ENCODE data around the gene HELZ. TPM values are rescaled to one million over a fixed set of nuclear protein-coding genes. Genes with fewer than 3 reads are reported as not detected.

Gene HELZ
- total and polyA plus RNA-seq, 2 donors from 2014 or later, result 2.8 to 58.8 TPM

- H3K27me3 ChIP-seq (ENCODE audit: control insufficient read depth, insufficient read depth, low read length), result no peaks in the 10 kb centered on the region
- peaks cover 8 to 17% (median 13%) of the 10 kb centered on the region in 3 donors for H3K36me3 ChIP-seq (ENCODE audit: control insufficient read depth in 2 of 3, insufficient read depth in 3 of 3, low read length in 3 of 3)
- H3K9ac ChIP-seq (ENCODE audit: low read length in 3 of 3), result no peak overlapping the region
- peaks cover 0 to 3% (median 0%) of the 10 kb centered on the region in 3 donors for H3K9me3 ChIP-seq (ENCODE audit: control insufficient read depth in 2 of 3, insufficient read depth in 1 of 3, low read length in 3 of 3)
- no peak overlapping the region for H3K27ac ChIP-seq (ENCODE audit: low read depth in 2 of 2, low read length in 2 of 2)
- H3K4me1 ChIP-seq (ENCODE audit: control insufficient read depth in 2 of 3, insufficient read depth in 2 of 3, low read depth in 1 of 3, low read length in 3 of 3), result no peaks in the 10 kb centered on the region
- no peak overlapping the region for H3K4me3 ChIP-seq (ENCODE audit: low read length in 3 of 3)
- intact Hi-C loops (cut with DNase I), result no loop called here
- TF ChIP-seq, protein P1, sequence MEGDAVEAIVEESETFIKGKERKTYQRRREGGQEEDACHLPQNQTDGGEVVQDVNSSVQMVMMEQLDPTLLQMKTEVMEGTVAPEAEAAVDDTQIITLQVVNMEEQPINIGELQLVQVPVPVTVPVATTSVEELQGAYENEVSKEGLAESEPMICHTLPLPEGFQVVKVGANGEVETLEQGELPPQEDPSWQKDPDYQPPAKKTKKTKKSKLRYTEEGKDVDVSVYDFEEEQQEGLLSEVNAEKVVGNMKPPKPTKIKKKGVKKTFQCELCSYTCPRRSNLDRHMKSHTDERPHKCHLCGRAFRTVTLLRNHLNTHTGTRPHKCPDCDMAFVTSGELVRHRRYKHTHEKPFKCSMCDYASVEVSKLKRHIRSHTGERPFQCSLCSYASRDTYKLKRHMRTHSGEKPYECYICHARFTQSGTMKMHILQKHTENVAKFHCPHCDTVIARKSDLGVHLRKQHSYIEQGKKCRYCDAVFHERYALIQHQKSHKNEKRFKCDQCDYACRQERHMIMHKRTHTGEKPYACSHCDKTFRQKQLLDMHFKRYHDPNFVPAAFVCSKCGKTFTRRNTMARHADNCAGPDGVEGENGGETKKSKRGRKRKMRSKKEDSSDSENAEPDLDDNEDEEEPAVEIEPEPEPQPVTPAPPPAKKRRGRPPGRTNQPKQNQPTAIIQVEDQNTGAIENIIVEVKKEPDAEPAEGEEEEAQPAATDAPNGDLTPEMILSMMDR (IDR thresholded peaks at IDR 0.05; ENCODE audit: borderline replicate concordance, extremely low read depth, insufficient read depth), result no peak
- FAIRE-seq, result no peak
- no peak for DNase-seq
These were observed 105.7 kb downstream of the HELZ start for GRCh38 chr17:67139289-67139688.

DNA sequence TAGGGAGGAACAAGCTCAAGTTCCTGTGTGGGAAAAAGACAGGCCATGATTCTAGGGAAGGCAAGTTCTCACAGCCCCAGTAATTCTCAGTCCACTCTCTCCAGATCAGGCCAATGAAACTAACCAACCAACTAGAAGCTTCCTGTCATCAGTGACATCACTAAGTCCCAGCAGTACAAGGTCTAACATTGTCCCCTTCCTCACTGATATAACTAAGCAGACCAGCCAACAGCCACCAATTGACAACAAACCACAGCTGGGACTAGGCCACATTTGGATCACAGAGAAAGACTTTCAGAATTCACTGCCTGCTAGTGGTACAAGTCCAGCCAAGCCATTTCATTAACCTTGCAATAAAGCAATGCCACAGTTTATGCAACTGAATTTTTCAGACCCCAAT lies 106.6 kb downstream of the HELZ start:
- peaks cover 8 to 13% (median 12%) of the 10 kb centered on the region in 3 donors for H3K36me3 ChIP-seq (ENCODE audit: control insufficient read depth in 2 of 3, insufficient read depth in 3 of 3, low read length in 3 of 3)
- H3K27me3 ChIP-seq (ENCODE audit: control insufficient read depth, insufficient read depth, low read length), result no peaks in the 10 kb centered on the region
- FAIRE-seq, result no peak
- no peaks in the 10 kb centered on the region for H3K4me1 ChIP-seq (ENCODE audit: control insufficient read depth in 2 of 3, insufficient read depth in 2 of 3, low read depth in 1 of 3, low read length in 3 of 3)
- H3K4me3 ChIP-seq (ENCODE audit: low read length in 3 of 3), result no peak overlapping the region
- DNase-seq, result no peak
- intact Hi-C loops (cut with DNase I), result no loop called here
- H3K9ac ChIP-seq (ENCODE audit: low read length in 3 of 3), result no peak overlapping the region
- H3K27ac ChIP-seq (ENCODE audit: low read depth in 2 of 2, low read length in 2 of 2), result no peak overlapping the region
- peaks cover 0 to 3% (median 0%) of the 10 kb centered on the region in 3 donors for H3K9me3 ChIP-seq (ENCODE audit: control insufficient read depth in 2 of 3, insufficient read depth in 1 of 3, low read length in 3 of 3)
- TF ChIP-seq, protein P1 (IDR thresholded peaks at IDR 0.05; ENCODE audit: borderline replicate concordance, extremely low read depth, insufficient read depth), result no peak

DNA sequence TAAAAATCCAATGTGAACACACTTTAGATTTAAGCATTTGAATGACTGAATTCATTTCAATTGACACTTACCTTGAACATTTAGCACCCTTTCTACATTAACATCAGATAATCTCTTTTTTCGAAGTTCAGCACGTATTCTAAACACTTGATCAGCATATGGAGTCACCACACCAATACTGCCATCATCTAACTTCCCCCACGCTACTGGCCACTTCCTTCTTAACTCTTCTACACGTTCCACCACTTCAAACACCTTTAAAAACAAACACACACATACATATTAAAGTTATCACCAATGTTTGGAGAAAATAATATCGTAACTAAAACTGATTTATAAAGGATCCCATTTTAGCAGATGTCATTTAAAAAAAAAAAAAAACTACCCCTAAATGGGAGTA lies 107.1 kb downstream of the HELZ start:
- Histone ChIP-seq H3K4me1 (ENCODE audit: control insufficient read depth in 2 of 3, insufficient read depth in 2 of 3, low read depth in 1 of 3, low read length in 3 of 3) (no peaks in the 10 kb centered on the region), H3K9ac (ENCODE audit: low read length in 3 of 3) (no peak overlapping the region), H3K27me3 (ENCODE audit: control insufficient read depth, insufficient read depth, low read length) (no peaks in the 10 kb centered on the region), H3K4me3 (ENCODE audit: low read length in 3 of 3) (no peak overlapping the region), H3K9me3 (ENCODE audit: control insufficient read depth in 2 of 3, insufficient read depth in 1 of 3, low read length in 3 of 3) (peaks cover 0 to 3% (median 0%) of the 10 kb centered on the region in 3 donors), H3K27ac (ENCODE audit: low read depth in 2 of 2, low read length in 2 of 2) (no peak overlapping the region), H3K36me3 (ENCODE audit: control insufficient read depth in 2 of 3, insufficient read depth in 3 of 3, low read length in 3 of 3) (peaks cover 8 to 13% (median 12%) of the 10 kb centered on the region in 3 donors)
- FAIRE-seq (no peak), DNase-seq (no peak)
- TF ChIP-seq, protein P1 (IDR thresholded peaks at IDR 0.05; ENCODE audit: borderline replicate concordance, extremely low read depth, insufficient read depth), result no peak
- intact Hi-C loops (cut with DNase I), result no loop called here

DNA sequence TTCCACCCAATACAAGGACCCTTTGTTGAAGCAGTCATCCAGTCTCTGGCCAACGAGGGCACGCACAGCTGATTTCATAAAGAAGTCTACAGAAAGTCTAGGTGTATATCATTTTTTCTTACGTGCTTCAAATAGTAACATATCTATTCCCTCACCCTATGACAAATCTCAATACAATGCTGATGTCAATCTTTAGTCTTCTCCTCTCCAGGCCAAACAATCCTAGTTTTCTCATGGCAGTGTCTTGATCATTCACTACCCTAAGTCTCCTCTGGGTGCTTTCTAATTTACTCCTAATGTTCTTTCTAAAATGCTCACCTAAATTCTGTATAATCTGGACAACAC lies 108.0 kb downstream of the HELZ start:
- H3K9ac ChIP-seq (ENCODE audit: low read length in 3 of 3), result no peak overlapping the region
- H3K27ac ChIP-seq (ENCODE audit: low read depth in 2 of 2, low read length in 2 of 2), result no peak overlapping the region
- peaks cover 0 to under 1% (median 0%) of the 10 kb centered on the region in 3 donors for H3K9me3 ChIP-seq (ENCODE audit: control insufficient read depth in 2 of 3, insufficient read depth in 1 of 3, low read length in 3 of 3)
- intact Hi-C loops (cut with DNase I), result no loop called here
- DNase-seq (no peak), FAIRE-seq (no peak)
- TF ChIP-seq, protein P1 (IDR thresholded peaks at IDR 0.05; ENCODE audit: borderline replicate concordance, extremely low read depth, insufficient read depth), result no peak
- no peaks in the 10 kb centered on the region for H3K4me1 ChIP-seq (ENCODE audit: control insufficient read depth in 2 of 3, insufficient read depth in 2 of 3, low read depth in 1 of 3, low read length in 3 of 3)
- no peak overlapping the region for H3K4me3 ChIP-seq (ENCODE audit: low read length in 3 of 3)
- H3K36me3 ChIP-seq (ENCODE audit: control insufficient read depth in 2 of 3, insufficient read depth in 3 of 3, low read length in 3 of 3), result peaks cover 8 to 13% (median 12%) of the 10 kb centered on the region in 3 donors
- no peaks in the 10 kb centered on the region for H3K27me3 ChIP-seq (ENCODE audit: control insufficient read depth, insufficient read depth, low read length)

All from kidney (tissue), 14 donors.